Common myeloid progenitor, CD34-positive (primary cell): ENCODE data around the gene BAG1.

Experiments
- CTCF ChIA-PET: fragments of 350-600 bp; sonication (Branson Sonifier 250); formaldehyde crosslinking; loops from one replicate; lab custom pipeline; 2021; ENCODE audit warnings: antibody characterized with exemption; lab: Charles Lee
- POLR2A ChIA-PET: fragments of 350-600 bp; sonication (Branson Sonifier 250); formaldehyde crosslinking; loops from one replicate; lab custom pipeline; 2021; ENCODE audit warnings: antibody characterized with exemption; lab: Charles Lee
- DNase-seq, 3 donors: peaks; one replicate each; pipeline versions ENCODE4 v3.0.0 to v3.0.0-alpha.2; 2013
- H3K27ac ChIP-seq, 2 experiments: 1 replicate in 1 of 2; 2 replicates in 1 of 2; pipeline ENCODE4 v1.7.0; 2013; ENCODE audit warnings: inconsistent platforms in 2 of 2, low read length in 2 of 2, mild to moderate bottlenecking in 2 of 2, low read depth in 1 of 2, moderate library complexity in 1 of 2; ENCODE audit not compliant: severe bottlenecking in 2 of 2, insufficient read depth in 1 of 2, poor library complexity in 1 of 2
- H3K27me3 ChIP-seq, 5 experiments: replicated peaks in 2 of 5; 1 replicate in 3 of 5; 2 replicates in 2 of 5; pipeline versions ENCODE4 v1.6.1 to v1.7.0; 2013; ENCODE audit warnings: low read length in 4 of 5, mild to moderate bottlenecking in 2 of 5, moderate library complexity in 2 of 5, inconsistent platforms in 1 of 5; ENCODE audit not compliant: insufficient read depth in 5 of 5, control insufficient read depth in 4 of 5
- H3K36me3 ChIP-seq, 4 experiments: 1 replicate in 2 of 4; 2 replicates in 2 of 4; pipeline versions ENCODE4 v1.6.1 to v1.7.0; 2013; ENCODE audit warnings: low read length in 3 of 4, control low read depth in 1 of 4, mild to moderate bottlenecking in 1 of 4; ENCODE audit not compliant: control insufficient read depth in 4 of 4, insufficient read depth in 4 of 4
- H3K4me1 ChIP-seq, 4 experiments: 1 replicate in 3 of 4; 2 replicates in 1 of 4; pipeline versions ENCODE4 v1.6.1 to v1.7.1; 2013; ENCODE audit warnings: low read length in 3 of 4, mild to moderate bottlenecking in 3 of 4, control low read depth in 1 of 4, inconsistent platforms in 1 of 4, moderate library complexity in 1 of 4; ENCODE audit not compliant: control insufficient read depth in 4 of 4, insufficient read depth in 4 of 4; ENCODE audit errors: control extremely low read depth in 1 of 4
- H3K4me3 ChIP-seq, 7 experiments: 1 replicate in 4 of 7; 2 replicates in 3 of 7; pipeline versions ENCODE4 v1.5.1 to v1.7.0; 2013; ENCODE audit warnings: mild to moderate bottlenecking in 7 of 7, low read length in 6 of 7, moderate library complexity in 6 of 7, inconsistent platforms in 2 of 7, low read depth in 2 of 7, control low read depth in 1 of 7; ENCODE audit not compliant: insufficient read depth in 4 of 7, control insufficient read depth in 1 of 7; ENCODE audit errors: extremely low read depth in 1 of 7
- H3K9me3 ChIP-seq, 5 experiments: 1 replicate in 4 of 5; 2 replicates in 1 of 5; pipeline versions ENCODE4 v1.6.1 to v1.7.1; 2013; ENCODE audit warnings: low read length in 4 of 5, mild to moderate bottlenecking in 2 of 5, inconsistent platforms in 1 of 5, low read depth in 1 of 5, moderate library complexity in 1 of 5; ENCODE audit not compliant: control insufficient read depth in 4 of 5, insufficient read depth in 2 of 5; ENCODE audit errors: control extremely low read depth in 1 of 5
- WGBS: methylation state at CpG from one replicate; pipeline ENCODE4 v1.1.5; 2013; ENCODE audit not compliant: insufficient coverage; 5-methylcytosine and 5-hydroxymethylcytosine counted together

The BAG1 gene

GRCh38 chr9:33291901-33292300 is 27.4 kb upstream of the BAG1 start:
- H3K4me1 ChIP-seq: peaks cover 13 to 58% (median 52%) of the 10 kb centered on the region in 4 experiments
- ChIA-PET POLR2A (interaction anchor here (0.5 kb wide), 1 partner anchor 22 kb away, joined by 3 read pairs; no protein-coding TSS in a partner anchor), CTCF (no interaction called here)
- peak overlapping the region in 2 of 7 experiments; percentile 10 to 20 for H3K4me3 ChIP-seq
- no peaks in the 10 kb centered on the region for H3K9me3 ChIP-seq
- H3K27ac ChIP-seq: peak overlapping the region in 1 of 2 experiments; percentile 12
- DNase-seq: no peak
- 100% methylated on average over 2 of the region's 5 CpGs for WGBS
- peaks cover 5 to 48% (median 31%) of the 10 kb centered on the region in 4 experiments for H3K36me3 ChIP-seq
- H3K27me3 ChIP-seq: no peaks in the 10 kb centered on the region

DNA sequence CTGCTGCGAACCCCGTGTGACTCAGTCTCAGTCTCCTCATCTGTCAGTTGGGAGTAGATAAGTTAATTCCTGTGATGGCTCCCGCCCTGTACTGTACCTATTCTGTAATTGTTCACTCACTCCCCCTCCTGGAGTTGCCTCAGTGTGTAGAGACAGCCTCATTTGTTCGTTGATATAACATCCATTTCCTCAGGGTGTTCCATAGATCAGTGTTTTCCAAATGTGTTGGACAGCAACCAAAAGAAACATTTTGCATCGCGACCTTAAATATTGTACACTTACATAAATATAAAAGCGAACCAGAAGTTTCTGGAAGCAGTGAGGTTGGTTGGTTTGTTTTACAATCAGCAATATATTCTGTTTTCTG is 26.5 kb upstream of the BAG1 start:
- H3K9me3 ChIP-seq: no peaks in the 10 kb centered on the region
- POLR2A ChIA-PET: interaction anchor here (0.6 to 1.3 kb wide), 3 partner anchors 11 to 132 kb away, joined by 3 to 5 read pairs (median 3); no protein-coding TSS in a partner anchor
- CTCF ChIA-PET: interaction anchor here (1.0 to 1.8 kb wide), 2 partner anchors 27 to 183 kb away, joined by 3 to 6 read pairs; no protein-coding TSS in a partner anchor
- 23% methylated on average over 4 of the region's 7 CpGs for WGBS
- H3K4me3 ChIP-seq: peak overlapping the region; percentile 49 to 95 (median 80)
- H3K4me1 ChIP-seq: peaks cover 6 to 56% (median 46%) of the 10 kb centered on the region in 4 experiments
- no peak for DNase-seq
- peak overlapping the region; percentile 97 to 99 for H3K27ac ChIP-seq
- peaks cover 5 to 43% (median 25%) of the 10 kb centered on the region in 4 experiments for H3K36me3 ChIP-seq
- H3K27me3 ChIP-seq: no peaks in the 10 kb centered on the region

GRCh38 chr9:33290247-33291030 is 25.9 kb upstream of the BAG1 start, which contains the start of gene NFX1:
Gene NFX1, plus strand, starts transcription at chr9:33290516. Its CDS starts 57 bp downstream, at chr9:33290573.
- 0% methylated on average over 60 of the region's 63 CpGs for WGBS
- CTCF ChIA-PET: interaction anchor here (0.6 to 1.8 kb wide), 8 partner anchors 10 to 184 kb away, joined by 3 to 6 read pairs (median 4); partner anchors contain the start of genes BAG1 and CHMP5
- no peaks in the 10 kb centered on the region for H3K9me3 ChIP-seq
- DNase-seq: peak; percentile 100
- peaks cover 6 to 59% (median 48%) of the 10 kb centered on the region in 4 experiments for H3K4me1 ChIP-seq
- H3K4me3 ChIP-seq: peak within 1 kb of the TSS; percentile 49 to 95 (median 80)
- POLR2A ChIA-PET: interaction anchor here (0.6 to 1.3 kb wide), 7 partner anchors 12 to 132 kb away, joined by 3 to 5 read pairs (median 3); partner anchors contain the start of gene BAG1
- H3K27ac ChIP-seq: peak within 1 kb of the TSS; percentile 97 to 99
- no peaks in the 10 kb centered on the region for H3K27me3 ChIP-seq
- peaks cover 5 to 38% (median 21%) of the 10 kb centered on the region in 4 experiments for H3K36me3 ChIP-seq

DNA sequence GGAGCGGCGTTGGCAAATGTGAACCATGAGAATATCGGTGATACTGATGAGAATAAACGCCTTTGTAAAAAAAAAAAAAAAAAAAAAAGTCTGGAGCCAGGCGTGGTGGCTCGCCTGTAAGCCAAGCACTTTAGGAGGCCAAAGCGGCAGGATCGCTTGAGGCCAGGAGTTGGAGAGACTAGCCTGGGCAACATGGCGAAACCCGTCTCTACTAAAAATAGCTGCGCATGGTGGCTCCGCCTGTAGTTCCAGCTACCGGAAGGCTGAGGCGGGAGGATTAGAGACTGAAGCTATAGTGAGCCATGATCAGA is 25.4 kb upstream of the BAG1 start:
- 0% methylated on average over 12 of the region's 14 CpGs for WGBS
- no peak for DNase-seq
- no peaks in the 10 kb centered on the region for H3K27me3 ChIP-seq
- H3K4me3 ChIP-seq: peak overlapping the region in 6 of 7 experiments; percentile 33 to 95 (median 81)
- H3K4me1 ChIP-seq: peaks cover 6 to 59% (median 45%) of the 10 kb centered on the region in 4 experiments
- H3K27ac ChIP-seq: peak overlapping the region; percentile 97 to 99
- no peaks in the 10 kb centered on the region for H3K9me3 ChIP-seq
- CTCF ChIA-PET: interaction anchor here (0.6 to 1.8 kb wide), 8 partner anchors 9 to 184 kb away, joined by 3 to 6 read pairs (median 4); partner anchors contain the start of genes BAG1 and CHMP5
- POLR2A ChIA-PET: interaction anchor here (0.6 to 1.3 kb wide), 5 partner anchors 13 to 41 kb away, joined by 3 to 5 read pairs (median 3); partner anchors contain the start of gene BAG1
- H3K36me3 ChIP-seq: peaks cover 5 to 32% (median 17%) of the 10 kb centered on the region in 4 experiments

DNA sequence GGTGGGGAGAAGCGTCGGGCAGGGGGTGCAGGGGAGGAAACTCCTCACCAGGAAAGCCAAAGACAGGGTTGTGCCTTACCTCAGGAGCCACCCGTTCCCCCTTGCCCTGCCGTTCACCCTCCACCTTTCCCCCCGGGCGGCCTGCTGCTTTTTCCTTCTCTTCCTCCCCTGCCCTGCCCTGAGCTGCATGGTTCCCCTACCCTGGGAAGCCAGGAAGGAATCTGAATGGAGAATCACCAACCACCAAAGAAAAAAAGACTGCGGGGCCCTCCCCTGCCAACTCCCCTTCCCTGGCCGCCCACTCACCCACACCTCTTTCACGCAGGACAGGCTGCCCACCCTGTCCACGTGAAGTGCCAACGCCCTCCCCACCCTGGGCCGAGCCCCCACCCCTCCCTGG is 25.0 kb upstream of the BAG1 start:
- ChIA-PET POLR2A (interaction anchor here (1.0 to 1.3 kb wide), 2 partner anchors 13 to 14 kb away, joined by 3 to 5 read pairs; no protein-coding TSS in a partner anchor), CTCF (interaction anchor here (0.7 to 1.8 kb wide), 5 partner anchors 14 to 29 kb away, joined by 3 to 6 read pairs (median 4); partner anchors contain the start of genes BAG1 and CHMP5)
- 11% methylated on average over 3 of the region's 12 CpGs for WGBS
- peaks cover 3 to 29% (median 14%) of the 10 kb centered on the region in 4 experiments for H3K36me3 ChIP-seq
- peak overlapping the region in 6 of 7 experiments; percentile 27 to 95 (median 45) for H3K4me3 ChIP-seq
- H3K9me3 ChIP-seq: no peaks in the 10 kb centered on the region
- H3K4me1 ChIP-seq: peaks cover 6 to 59% (median 44%) of the 10 kb centered on the region in 4 experiments
- H3K27me3 ChIP-seq: no peaks in the 10 kb centered on the region
- peak in 1 of 3 donors; percentile 28 for DNase-seq
- H3K27ac ChIP-seq: peak overlapping the region; percentile 97 to 99

DNA sequence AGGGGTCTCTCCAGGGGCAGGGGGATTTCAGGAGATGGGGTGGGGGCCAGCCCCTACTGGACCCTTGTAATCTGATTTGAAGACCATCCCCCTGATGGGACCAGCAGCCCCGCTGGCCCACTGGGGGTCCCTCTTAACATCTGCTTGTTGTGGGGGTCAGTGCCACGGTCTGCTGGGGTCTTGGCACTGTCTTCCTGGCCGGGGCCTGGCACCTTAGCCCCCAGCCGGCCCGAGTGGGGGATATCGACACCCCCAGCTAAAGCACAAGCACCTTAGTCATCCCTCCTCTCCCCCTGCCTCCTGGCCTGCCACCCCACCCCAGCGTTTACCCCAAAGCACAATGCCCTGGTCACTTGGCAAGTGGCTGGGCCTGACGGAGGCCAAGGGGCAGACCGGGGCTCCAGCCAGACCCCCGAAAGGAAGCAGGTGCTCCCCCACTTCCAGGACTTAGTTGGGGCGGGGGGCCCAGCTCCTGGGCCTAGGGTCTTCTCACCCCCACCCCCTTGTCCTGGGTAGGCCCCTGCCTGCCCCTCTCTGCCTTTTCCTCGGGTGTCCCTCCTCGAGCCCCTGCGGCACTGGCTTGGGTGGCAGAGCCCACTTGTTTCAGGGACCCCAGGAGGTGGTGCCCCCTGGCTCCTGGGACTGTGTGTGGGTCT is 24.4 kb upstream of the BAG1 start:
- H3K36me3 ChIP-seq: peaks cover 0 to 23% (median 11%) of the 10 kb centered on the region in 4 experiments
- DNase-seq: no peak
- ChIA-PET CTCF (interaction anchor here (0.9 to 2.5 kb wide), 6 partner anchors 10 to 29 kb away, joined by 3 to 14 read pairs (median 4); no protein-coding TSS in a partner anchor), POLR2A (no interaction called here)
- peaks cover 6 to 59% (median 44%) of the 10 kb centered on the region in 4 experiments for H3K4me1 ChIP-seq
- peak overlapping the region; percentile 97 to 99 for H3K27ac ChIP-seq
- H3K9me3 ChIP-seq: no peaks in the 10 kb centered on the region
- peak overlapping the region in 2 of 7 experiments; percentile 19 to 95 for H3K4me3 ChIP-seq
- no peaks in the 10 kb centered on the region for H3K27me3 ChIP-seq
- whole genome bisulfite sequencing: 68% methylated on average over 7 of the region's 14 CpGs
